Stomach (tissue), 4 donors: ENCODE data around the gene FNDC10.

Experiments
- CTCF ChIP-seq, 7 experiments: fragments of 450-650 bp in 4 of 7; fragments of 200-600 bp in 3 of 7; sonication (generic) in 3 of 7; IDR thresholded peaks; one replicate each; pipeline ENCODE4 v1.5.1; 2016 to 2019; ENCODE audit warnings: antibody characterized with exemption in 7 of 7, control low read depth in 2 of 7, mild to moderate bottlenecking in 1 of 7
- POLR2A ChIP-seq, 4 donors: fragments of 450-650 bp; IDR thresholded peaks; one replicate each; pipeline ENCODE4 v1.6.1; 2016; ENCODE audit warnings: antibody characterized with exemption in 4 of 4, control low read depth in 2 of 4, mild to moderate bottlenecking in 1 of 4, moderate library complexity in 1 of 4

- TF ChIP-seq CTCF (IDR thresholded peaks at IDR 0.05), result no peak
- no peak for TF ChIP-seq POLR2A (IDR thresholded peaks at IDR 0.05)
These were observed 47.7 kb downstream of the FNDC10 start for GRCh38 chr1:1552263-1552639.
